COLO668 (cell line): ENCODE measurements around the gene PLEKHA1.
A peak's percentile ranks its signal among the peaks of the same experiment; 100 is the strongest.

Experiments used
- DNase-seq: peaks from one replicate; lab custom pipeline; 2025; ENCODE audit not compliant: unreplicated experiment; lab: John Stamatoyannopoulos, UW

The PLEKHA1 gene

DNA sequence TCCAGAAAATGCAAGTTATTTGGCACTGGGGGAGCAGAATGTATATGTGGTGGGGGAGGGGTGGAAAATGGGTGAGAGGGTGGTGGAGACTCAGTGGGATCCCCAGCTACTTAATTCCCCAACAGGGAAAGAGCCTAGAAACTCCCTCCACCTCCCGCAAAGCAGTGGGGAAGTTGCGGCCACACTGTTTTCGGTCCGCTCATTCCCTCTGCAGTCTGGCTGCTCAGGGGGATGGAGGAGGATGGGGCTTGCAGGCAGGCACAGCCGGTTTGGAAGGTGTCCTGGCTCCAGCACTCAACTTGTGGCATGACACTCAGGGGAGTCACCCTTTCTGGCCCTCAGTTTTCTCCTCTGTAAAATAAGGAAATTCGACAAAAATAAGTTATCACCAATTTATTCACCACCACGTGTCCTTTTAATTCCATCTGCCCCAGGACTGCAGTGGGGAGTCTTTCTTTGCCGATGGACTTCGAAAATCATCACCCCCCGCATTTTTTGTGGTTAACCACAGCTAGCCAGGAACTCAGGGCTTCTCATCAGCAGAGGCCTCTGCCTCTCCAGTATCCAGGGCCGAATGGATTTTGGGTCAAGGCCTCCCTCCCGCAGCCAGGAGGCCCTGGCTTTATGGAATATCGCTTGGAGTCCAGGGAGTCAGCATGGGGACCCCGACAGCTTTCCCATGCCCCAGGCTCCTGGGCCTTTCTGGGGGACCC lies 85.2 kb downstream of the PLEKHA1 start:
- DNase-seq: no peak

- no peak for DNase-seq
These were observed 86.4 kb downstream of the PLEKHA1 start for GRCh38 chr10:122460891-122461293.

GRCh38 chr10:122461367-122461728 lies 86.8 kb downstream of the PLEKHA1 start, which contains the start of gene HTRA1:
TSS of gene HTRA1 (plus strand) at chr10:122461553. CDS start at chr10:122461653, 100 bp downstream.
- peak; percentile 47 for DNase-seq

GRCh38 chr10:122461729-122462532 lies 87.4 kb downstream of the PLEKHA1 start:
- peak; percentile 47 for DNase-seq

DNA sequence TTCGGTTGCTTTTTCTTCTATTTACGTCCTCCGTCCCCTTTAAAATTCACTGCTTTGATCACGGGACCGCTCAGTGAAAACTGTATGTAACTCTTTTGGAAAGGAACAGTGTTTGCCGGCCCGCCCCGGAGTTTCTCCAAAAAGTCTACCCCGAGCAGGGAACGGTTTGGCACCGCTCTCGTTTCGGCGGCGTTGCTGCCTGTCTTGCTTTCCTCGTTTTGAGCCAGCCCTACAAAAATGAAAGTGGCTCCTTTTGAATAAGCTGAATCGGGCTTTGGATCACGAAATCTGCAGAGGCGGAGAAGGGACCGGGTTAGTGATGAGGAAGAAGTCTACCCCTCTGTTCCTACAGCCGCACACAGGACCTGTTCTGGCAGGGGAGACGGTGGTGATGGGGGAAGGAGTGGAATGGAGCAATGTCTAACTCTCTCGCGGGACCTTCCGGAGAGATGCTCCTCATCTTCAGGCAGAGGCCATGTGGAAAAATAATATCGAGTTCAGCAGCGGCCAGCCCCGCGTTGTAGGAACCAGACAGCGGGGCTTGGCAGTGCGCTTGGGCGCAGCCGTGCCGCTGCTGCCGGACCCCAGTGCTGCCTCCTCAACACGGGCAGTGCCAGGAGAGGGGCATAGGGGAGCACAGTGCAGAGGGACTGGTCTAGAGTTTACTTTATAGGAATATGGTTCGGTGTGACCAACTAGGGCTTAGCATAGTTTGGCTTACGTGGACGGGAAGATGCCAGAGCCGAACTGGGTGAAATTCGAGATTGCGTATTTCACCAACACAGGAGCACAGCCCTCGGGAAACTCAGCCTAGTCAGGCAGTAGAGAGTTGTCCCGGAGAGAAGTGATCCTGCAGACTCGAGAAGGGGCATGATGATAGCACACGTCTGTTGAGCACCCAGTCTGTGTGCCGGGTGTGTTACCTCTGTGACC lies 88.3 kb downstream of the PLEKHA1 start:
- peak; percentile 7 for DNase-seq

- no peak for DNase-seq
These were observed 89.2 kb downstream of the PLEKHA1 start for GRCh38 chr10:122463466-122464249.

DNA sequence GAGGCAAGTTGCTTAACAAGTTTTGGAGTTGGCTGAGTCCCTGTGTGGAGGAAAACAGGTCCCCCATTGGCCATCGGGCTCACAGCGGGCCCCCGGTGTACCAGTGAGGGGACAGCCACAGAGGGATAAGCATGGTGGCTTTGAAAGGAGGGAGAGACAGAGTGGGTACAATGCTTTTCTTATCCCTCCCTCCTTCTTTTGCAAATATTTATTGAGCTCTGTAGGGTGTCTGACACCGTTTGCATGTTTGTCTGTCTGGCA lies 89.7 kb downstream of the PLEKHA1 start:
- no peak for DNase-seq

DNA sequence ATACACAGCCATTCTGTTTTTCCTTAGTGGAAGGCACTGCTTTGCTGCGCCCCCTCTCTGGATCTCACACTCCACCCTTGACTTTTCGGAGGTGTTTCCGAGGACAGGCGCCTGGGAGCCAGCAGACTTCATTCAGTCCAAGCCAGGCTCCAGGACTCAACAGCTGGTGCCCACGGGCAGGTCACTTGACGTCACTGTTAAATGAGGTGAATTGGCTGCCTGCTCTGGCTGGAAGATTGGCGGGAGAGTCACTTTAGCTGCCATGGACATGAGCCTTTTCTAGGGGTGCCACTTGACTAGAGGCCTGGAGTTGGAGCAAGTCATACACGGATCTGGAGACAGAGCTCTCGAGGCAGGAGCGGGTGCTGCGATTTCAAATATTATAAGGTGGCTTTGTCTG lies 90.1 kb downstream of the PLEKHA1 start:
- DNase-seq: no peak

- no peak for DNase-seq
These were observed 91.0 kb downstream of the PLEKHA1 start for GRCh38 chr10:122465401-122466040.

DNA sequence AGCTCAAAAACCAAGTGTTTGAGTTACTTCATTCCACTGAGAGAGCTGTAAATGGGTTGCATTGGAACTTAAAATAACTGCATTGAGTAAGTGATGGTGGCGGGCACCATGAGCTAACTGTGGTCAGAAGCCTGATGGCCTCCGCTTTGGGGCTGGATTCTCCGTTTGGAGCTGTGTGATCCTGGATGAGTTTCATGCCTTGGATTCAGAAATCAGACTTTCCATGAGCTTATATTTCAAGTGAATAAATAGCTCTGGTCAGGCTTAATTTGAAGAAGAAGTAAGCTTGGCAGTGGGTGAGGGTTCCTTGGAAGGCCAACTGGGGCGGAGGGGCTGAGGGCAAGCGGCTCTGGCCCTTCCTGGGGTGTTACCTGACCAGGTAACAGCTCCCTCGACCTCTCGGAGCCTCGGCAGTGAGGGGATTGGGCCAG lies 92.5 kb downstream of the PLEKHA1 start:
- DNase-seq: no peak

GRCh38 chr10:122467701-122468100 lies 93.2 kb downstream of the PLEKHA1 start:
- DNase-seq: no peak

DNA sequence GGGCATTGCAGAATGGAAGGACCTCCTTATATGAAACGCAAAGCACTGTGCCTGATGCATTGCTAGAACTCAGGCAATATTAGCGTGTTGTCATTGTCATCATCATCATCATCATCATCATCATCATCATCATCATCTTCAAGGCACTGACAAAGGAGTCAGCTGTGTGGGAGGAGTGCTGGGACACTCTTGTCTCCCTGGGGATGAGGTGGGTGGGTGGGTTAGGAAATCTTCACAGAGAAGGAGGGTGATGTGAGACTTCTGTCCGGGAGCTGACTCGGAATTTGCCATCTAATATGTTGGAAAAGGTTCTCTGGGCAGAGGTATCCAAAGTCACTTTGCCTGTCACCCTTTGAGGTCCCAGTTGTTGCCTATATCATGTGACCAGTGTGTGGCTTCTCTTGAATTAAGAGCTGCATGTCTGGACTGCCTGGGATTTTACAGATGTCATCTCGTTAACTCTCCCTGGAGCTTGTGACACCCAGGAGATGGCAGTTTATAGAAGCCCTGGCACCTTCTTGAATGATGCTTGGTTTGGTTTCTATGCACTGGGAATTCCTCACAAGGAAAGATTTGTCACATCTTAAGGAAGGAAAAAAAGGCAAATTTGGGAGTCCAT lies 93.9 kb downstream of the PLEKHA1 start:
- DNase-seq: no peak

DNA sequence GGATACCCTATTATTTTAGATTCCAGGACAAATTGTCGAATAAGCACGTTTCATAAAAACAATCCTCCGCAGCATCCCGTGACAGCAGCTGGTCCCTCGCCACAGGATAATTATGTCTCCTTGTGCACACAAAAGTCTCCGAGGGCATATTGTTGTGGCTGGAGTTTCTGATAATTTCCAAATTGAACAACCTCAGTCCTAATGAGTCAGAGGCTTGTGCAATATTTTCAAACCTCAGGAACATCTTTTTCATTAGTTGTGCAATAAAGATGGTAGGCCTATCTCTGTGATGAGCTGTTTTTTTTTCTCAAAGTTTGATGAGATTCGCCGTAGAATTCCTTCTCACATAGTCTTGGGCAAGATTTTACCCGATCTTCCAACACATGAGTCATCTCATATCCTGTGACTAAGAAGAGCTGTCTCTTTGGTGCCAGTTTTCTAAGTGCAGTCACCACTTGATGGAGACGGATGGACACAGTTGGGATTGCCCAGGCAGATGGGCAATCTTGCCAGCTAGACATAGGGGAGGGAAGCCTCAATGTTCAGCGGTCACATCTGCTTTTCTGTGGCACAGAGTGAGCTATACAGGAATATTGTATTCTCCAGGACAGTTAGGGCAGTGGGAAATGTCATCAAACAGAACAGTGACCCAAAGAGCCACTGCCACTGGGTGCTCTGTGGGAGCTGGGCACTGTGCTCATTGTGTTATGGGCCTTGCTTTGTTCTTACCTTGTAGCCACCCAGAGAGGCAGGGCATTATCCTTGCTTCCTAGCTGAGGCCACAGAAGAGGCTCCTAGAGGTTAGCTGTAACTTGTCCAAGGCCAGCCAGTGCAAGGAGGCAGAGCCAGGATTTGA lies 94.6 kb downstream of the PLEKHA1 start:
- DNase-seq: no peak

DNA sequence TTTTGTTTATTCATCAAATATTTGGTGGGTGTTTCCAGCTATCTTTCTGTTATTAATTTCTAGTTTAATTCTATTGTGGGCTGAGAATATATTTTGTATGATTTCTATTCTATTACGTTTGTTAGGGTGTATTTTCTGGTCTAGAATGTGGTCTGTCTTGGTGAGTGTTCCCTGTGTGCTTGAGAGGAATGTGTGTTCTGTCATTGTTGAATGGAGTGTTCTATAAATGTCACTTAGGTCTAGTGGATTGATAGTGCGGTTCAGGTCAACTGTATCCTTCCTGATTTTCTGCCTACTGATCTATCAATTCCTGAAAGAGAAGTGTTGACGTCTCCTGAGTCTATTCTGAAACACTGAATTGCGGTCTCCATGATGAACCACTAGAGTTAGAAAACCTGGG lies 95.3 kb downstream of the PLEKHA1 start:
- no peak for DNase-seq

GRCh38 chr10:122471531-122472177 lies 97.1 kb downstream of the PLEKHA1 start:
- DNase-seq: no peak

DNA sequence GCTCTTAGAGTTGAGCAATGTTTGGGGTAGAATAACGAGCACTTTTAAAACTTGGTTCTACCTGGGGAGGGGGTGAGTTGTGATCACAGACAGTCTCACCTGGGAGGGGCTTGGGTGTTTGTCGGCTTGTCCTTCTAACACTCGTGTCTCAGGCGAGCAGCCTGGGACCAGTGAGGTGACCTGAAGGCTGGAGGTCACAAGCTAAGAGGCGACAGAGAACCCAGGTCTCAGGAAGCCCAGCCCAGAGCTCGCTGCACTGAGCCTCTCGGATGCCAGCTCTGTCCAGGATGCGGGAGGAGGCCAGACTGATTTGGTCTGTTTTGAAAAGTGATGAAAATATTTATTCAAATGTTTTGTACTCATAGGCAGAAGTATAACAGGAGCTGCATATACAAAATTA lies 98.6 kb downstream of the PLEKHA1 start:
- no peak for DNase-seq

- no peak for DNase-seq
These were observed 99.8 kb downstream of the PLEKHA1 start for GRCh38 chr10:122474131-122474818.

GRCh38 chr10:122475100-122475499 lies 100.6 kb downstream of the PLEKHA1 start:
- DNase-seq: no peak
